Measurements from ENCODE around the gene PRR33.
A peak's percentile ranks its signal among the peaks of the same experiment; 100 is the strongest.

Gene PRR33

GRCh38 chr11:1852877-1853276, 38.8 kb downstream of the PRR33 start, which contains the start of gene LSP1:
TSS of gene LSP1 (plus strand) at chr11:1853084. CDS start at chr11:1853145, 61 bp downstream.
- DNase-seq (ENCODE audit: insufficient read length, low spot score) (peak; percentile 93), FAIRE-seq (peak; percentile 99)

GRCh38 chr11:1852271-1852876, 39.3 kb downstream of the PRR33 start:
- no peak for FAIRE-seq
- no peak for DNase-seq (ENCODE audit: insufficient read length, low spot score)

GRCh38 chr11:1851468-1852180, 40.1 kb downstream of the PRR33 start:
- peak; percentile 8 for FAIRE-seq
- DNase-seq (ENCODE audit: insufficient read length, low spot score), result no peak

- FAIRE-seq (no peak), DNase-seq (ENCODE audit: insufficient read length, low spot score) (no peak)
These were observed 42.9 kb downstream of the PRR33 start for GRCh38 chr11:1848640-1849430.

- no peak for DNase-seq (ENCODE audit: insufficient read length, low spot score)
These were observed 43.6 kb downstream of the PRR33 start for GRCh38 chr11:1847926-1848639.

GRCh38 chr11:1847006-1847735, 44.5 kb downstream of the PRR33 start:
- FAIRE-seq (no peak), DNase-seq (ENCODE audit: insufficient read length, low spot score) (no peak)

More at GRCh38 chr11:1847926-1848639, 43.6 kb downstream of the PRR33 start:
- no peak for FAIRE-seq

- FAIRE-seq (no peak), DNase-seq (ENCODE audit: insufficient read length, low spot score) (no peak)
These were observed 45.2 kb downstream of the PRR33 start for GRCh38 chr11:1846453-1846932.

- no peak for FAIRE-seq
- DNase-seq (ENCODE audit: insufficient read length, low spot score), result no peak
These were observed 45.9 kb downstream of the PRR33 start for GRCh38 chr11:1845561-1846452.

GRCh38 chr11:1845095-1845429, 46.6 kb downstream of the PRR33 start:
- DNase-seq (ENCODE audit: insufficient read length, low spot score) (no peak), FAIRE-seq (no peak)

- FAIRE-seq, result peak; percentile 23
- no peak for DNase-seq (ENCODE audit: insufficient read length, low spot score)
These were observed 47.2 kb downstream of the PRR33 start for GRCh38 chr11:1844221-1845094.

GRCh38 chr11:1843796-1844195, 47.9 kb downstream of the PRR33 start:
- no peak for DNase-seq (ENCODE audit: insufficient read length, low spot score)
- no peak for FAIRE-seq

- no peak for DNase-seq (ENCODE audit: insufficient read length, low spot score)
- FAIRE-seq, result no peak
These were observed 48.6 kb downstream of the PRR33 start for GRCh38 chr11:1843098-1843473.

GRCh38 chr11:1842149-1843097, 49.3 kb downstream of the PRR33 start:
- FAIRE-seq, result no peak

GRCh38 chr11:1841511-1842148, 50.1 kb downstream of the PRR33 start:
- DNase-seq (ENCODE audit: insufficient read length, low spot score) (no peak), FAIRE-seq (no peak)

More at GRCh38 chr11:1842149-1843097, 49.3 kb downstream of the PRR33 start:
- no peak for DNase-seq (ENCODE audit: insufficient read length, low spot score)

GRCh38 chr11:1840780-1841480, 50.8 kb downstream of the PRR33 start:
- FAIRE-seq, result no peak

More at GRCh38 chr11:1840780-1841480, 50.8 kb downstream of the PRR33 start:
- DNase-seq (ENCODE audit: insufficient read length, low spot score), result no peak
